ENCODE measurements around the gene PRR22.

Gene PRR22

DNA sequence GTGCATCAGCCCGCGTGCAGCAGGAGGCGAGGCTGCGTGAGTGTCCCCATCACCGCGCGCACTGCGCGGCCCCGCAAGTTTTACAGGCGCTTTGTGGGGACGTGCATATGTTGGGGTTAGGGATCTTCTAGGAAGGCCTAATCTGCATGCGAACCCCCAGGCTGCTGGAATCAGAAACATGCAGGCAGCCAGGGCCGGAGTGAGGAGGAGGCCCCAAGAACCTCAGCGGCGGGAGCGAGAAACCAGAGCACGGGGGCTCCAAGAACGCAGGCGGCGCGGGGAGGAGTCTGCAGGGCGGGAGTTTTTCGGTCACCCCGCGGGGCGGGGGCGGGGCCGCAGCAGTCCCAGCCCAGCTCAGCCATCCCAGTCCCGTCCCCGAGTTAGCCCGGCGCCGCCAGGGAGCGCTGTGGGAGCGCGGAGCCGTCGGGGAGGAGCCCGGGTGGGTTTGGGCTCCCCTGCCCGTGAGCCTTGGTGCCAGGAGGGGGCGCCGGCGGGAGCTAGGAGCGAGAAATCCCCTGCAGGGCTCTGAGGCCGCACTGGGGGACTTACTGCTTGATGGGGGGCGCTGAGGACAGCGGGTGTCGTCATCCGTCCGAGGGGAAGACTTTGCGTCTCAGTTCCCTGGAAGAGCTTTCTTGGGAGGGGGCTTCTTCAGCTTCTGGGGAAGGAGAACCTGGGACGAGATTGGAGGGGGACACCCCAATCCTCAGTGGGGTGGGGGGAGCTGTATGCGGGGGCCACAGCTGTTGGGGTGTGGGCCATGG is 19.4 kb upstream of the PRR22 start:
- TF ChIP-seq, protein P1, sequence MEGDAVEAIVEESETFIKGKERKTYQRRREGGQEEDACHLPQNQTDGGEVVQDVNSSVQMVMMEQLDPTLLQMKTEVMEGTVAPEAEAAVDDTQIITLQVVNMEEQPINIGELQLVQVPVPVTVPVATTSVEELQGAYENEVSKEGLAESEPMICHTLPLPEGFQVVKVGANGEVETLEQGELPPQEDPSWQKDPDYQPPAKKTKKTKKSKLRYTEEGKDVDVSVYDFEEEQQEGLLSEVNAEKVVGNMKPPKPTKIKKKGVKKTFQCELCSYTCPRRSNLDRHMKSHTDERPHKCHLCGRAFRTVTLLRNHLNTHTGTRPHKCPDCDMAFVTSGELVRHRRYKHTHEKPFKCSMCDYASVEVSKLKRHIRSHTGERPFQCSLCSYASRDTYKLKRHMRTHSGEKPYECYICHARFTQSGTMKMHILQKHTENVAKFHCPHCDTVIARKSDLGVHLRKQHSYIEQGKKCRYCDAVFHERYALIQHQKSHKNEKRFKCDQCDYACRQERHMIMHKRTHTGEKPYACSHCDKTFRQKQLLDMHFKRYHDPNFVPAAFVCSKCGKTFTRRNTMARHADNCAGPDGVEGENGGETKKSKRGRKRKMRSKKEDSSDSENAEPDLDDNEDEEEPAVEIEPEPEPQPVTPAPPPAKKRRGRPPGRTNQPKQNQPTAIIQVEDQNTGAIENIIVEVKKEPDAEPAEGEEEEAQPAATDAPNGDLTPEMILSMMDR (IDR thresholded peaks at IDR 0.05): peak; percentile 97

DNA sequence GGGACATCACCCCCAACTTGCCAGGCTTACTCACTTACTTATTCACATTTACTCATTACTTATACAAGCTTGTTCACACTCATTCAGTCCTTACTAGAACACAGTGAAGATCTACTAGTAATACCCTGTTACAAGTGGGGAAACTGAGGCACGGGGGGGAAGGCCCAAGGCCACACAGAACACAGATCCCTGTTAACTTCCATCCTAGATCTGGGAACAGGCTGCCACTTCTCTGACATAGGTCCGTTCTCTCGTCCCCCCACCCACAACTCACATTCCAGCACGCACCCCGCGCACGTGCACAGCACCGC is 18.9 kb upstream of the PRR22 start:
- TF ChIP-seq, protein P1 (IDR thresholded peaks at IDR 0.05): no peak

DNA sequence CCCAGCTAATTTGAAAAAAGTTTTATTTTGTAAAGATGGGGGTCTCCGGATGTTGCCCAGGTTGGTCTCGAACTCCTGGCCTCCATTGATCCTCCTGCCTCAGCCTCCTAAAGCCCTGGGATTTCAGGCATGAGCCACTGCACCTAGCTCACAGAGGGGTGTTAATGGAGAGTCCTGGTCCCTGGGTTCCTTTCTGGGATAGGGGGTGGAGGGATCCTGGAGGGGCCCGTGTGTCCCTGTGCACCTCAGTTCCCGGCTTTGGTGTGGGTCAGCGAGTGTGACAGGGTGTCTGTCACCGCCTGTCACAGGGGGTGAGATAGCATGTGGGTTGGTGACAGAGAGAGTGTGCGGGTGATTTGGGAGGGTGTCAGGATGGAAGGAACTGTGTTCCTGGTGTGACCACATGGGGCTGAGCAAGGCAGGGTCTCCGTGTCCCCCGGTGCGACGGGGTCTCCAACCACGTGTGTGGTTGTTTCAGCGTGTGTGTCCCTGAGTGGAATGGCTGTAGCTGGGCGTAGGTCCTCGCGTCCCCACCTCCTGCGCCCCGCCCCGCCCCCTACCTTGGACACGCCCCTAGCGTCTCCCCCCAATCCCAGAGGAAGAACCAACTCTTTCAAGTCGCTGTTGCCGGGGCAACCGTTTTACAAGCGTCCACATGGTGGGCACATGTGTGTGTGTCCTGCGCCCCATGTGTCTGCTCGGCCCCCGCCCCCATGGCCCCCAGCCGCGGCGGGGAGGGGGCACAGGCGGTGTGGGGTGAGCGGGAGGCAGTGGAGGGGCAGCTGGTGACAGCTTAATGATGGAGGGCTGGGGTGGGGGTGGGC is 17.5 kb upstream of the PRR22 start:
- TF ChIP-seq, protein P1 (IDR thresholded peaks at IDR 0.05): no peak

DNA sequence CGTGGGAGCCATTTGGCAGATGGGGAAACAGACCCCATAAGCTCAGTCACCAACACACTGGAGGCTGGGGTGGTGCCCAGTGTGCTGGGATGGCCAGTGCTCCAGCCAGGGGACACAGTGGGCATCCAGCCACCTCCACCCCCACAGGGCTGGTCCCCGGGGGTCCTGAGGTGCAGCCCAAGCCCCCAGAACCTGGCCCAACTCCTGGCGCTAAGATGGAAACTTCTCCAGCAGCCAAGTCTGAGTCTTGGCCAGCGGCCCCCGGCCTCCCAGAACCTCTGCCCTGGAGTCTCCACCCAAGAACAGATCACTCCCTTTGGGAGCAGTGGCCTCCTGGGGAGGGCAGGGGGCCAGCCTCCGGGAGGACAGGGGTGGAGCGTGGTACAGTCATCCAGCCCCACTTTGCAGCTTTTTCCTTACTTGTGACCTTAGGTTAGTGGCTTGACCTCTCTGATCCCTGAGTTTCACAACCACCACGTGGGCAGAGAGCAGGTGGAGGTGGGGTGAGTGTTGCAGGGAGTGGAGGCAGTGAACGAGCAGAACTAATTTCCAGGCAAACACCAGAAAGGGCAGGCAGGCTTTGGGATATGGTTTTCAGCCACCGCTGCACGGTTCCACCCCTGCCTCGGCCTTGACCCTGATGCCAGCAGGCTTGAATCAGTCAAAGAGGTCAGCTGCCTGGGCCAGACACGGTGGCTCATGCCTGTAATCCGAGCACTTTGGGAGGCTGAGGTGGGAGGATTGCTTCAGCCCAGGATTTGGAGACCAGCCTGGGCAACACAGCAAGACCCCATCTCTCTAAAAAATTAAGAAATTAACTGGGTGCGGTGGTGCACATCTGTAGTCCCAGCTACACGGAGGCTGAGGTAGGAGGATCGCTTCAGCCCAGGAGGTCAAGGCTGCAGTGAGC is 16.1 kb upstream of the PRR22 start:
- TF ChIP-seq, protein P1 (IDR thresholded peaks at IDR 0.05): no peak

DNA sequence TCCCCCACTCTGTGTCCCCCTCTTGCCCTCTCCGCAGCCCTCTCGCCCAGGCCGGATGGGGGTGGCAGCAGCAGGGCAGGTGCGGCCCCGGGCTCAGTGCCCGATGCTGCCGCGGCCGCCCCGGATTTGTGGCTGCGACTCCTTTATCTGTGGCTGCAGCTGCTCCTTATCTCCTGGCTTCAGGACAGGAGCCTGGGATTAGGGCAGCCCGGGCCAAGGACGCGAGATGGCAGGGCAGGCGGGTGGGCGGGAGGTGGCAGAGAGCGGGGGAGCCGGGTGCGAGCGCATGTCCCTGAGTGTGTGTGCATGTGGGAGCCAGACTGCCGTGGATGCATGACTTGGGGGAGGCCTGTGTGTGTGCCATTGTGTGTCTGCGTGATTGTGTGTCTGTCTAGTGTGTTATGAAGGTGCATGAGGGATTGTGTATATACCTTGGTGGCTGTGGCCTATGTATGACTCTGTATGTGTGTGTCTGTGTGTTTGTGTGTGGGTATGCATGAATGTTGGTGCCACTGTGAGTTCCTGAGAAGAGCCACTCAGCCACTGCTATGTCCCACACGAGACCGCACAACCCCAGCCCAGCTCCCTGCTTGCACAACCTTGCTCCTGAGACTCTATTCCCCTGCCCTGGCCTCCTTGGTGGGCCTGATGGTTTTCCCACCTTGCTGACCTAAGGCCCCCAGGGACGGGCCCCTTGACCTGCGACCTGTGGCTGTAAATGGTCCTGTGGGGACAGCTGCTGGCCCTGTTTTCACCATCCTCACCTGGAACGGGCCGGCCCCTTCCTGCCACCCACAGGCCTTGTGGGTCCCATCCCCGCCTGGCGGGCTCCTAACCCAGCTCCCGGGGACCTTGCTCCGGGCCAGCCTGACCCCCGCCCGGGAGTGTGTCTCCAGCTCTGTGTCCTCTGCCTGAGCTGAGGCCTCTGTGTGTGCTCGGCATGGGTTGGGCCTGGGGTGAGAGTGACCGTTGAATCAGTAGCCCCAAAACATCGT is 15.0 kb upstream of the PRR22 start:
- TF ChIP-seq, protein P1 (IDR thresholded peaks at IDR 0.05): no peak

DNA sequence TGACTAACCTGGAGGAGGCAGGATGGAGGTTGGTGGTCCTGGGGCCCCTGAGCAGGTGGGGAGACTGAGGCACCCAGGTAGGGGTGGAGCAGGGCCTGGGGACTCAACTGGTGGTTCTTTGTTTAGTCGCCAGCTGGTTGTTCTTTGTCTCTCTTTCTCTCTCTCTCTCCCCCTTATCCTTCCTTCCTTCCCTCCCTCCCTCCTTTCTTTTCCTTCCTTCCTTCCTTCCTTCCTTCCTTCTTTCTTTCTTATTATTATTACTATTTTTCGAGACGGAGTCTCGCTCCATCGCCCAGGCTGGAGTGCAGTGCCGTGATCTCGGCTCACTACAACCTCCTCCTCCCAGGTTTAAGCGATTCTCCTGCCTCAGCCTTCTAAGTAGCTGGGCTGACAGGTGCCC is 13.7 kb upstream of the PRR22 start:
- TF ChIP-seq, protein P1 (IDR thresholded peaks at IDR 0.05): no peak
